GM12878 (cell line): Measurements from ENCODE around the gene KIDINS220. TPM values are rescaled to one million over a fixed set of nuclear protein-coding genes. Genes with fewer than 3 reads are reported as not detected.

Experiments used
- ATAC-seq: fragments of 200-7000 bp; cut with Tn5 transposase; 3 replicates; pipeline ENCODE4 v1.9.1; 2020; ENCODE audit warnings: mild to moderate bottlenecking, moderate library complexity
- BruUV-seq: library from RNA; stranded (reverse); fragments of 400-500 nt; replicated peaks from 2 replicates; lab custom pipeline; 2021; lab: Mats Ljungman, UMichigan
- CTCF ChIA-PET: fragments of 300-600 bp; sonication (Branson Sonifier 250); formaldehyde crosslinking; extraction: SDS; loops from one replicate; lab custom pipeline; 2021; ENCODE audit warnings: inconsistent platforms; lab: Yijun Ruan, JAX
- POLR2A ChIA-PET: fragments of 350-600 bp; formaldehyde crosslinking; extraction: SDS; loops from one replicate; lab custom pipeline; 2021; ENCODE audit warnings: inconsistent platforms; lab: Charles Lee
- RAD21 ChIA-PET: fragments of 300-600 bp; sonication (Branson Sonifier 250); formaldehyde crosslinking; loops from one replicate; lab custom pipeline; 2023; ENCODE audit warnings: antibody characterized with exemption; ENCODE audit not compliant: unreplicated experiment; lab: Charles Lee
- SMC1A ChIA-PET: fragments of 300-600 bp; sonication (Branson Sonifier 250); formaldehyde crosslinking; loops from one replicate; lab custom pipeline; 2023; ENCODE audit not compliant: unreplicated experiment, uncharacterized antibody; lab: Charles Lee
- DNase-seq: peaks from one replicate; pipeline ENCODE4 v3.0.0-alpha.2; 2011; ENCODE audit warnings: low read depth, low spot score
- FAIRE-seq: peaks from 3 replicates; lab custom pipeline; 2011; peaks lifted over from hg19 to GRCh38; lab: Jason Lieb, UNC
- H2AFZ ChIP-seq: 2 replicates; pipeline ENCODE4 v1.6.0; 2011; ENCODE audit warnings: low read depth, low read length, control low read depth; ENCODE audit not compliant: control insufficient read depth
- H3K27ac ChIP-seq: 2 replicates; pipeline ENCODE4 v1.5.1; 2011; ENCODE audit warnings: control low read depth; ENCODE audit not compliant: control insufficient read depth, insufficient read depth
- H3K27me3 ChIP-seq, 2 experiments: replicated peaks in 1 of 2; 2 replicates each; pipeline versions ENCODE4 v1.6.0 to v1.6.1; 2011; ENCODE audit warnings: low read length in 1 of 2; ENCODE audit not compliant: control insufficient read depth in 2 of 2, insufficient read depth in 2 of 2
- H3K36me3 ChIP-seq, 2 experiments: 2 replicates each; pipeline ENCODE4 v1.5.1; 2011; ENCODE audit warnings: low read length in 1 of 2; ENCODE audit not compliant: control insufficient read depth in 2 of 2, insufficient read depth in 2 of 2
- H3K4me1 ChIP-seq: 2 replicates; pipeline ENCODE4 v1.6.1; 2011; ENCODE audit warnings: mild to moderate bottlenecking, low read length, moderate library complexity, mixed read lengths; ENCODE audit not compliant: control insufficient read depth, insufficient read depth
- H3K4me2 ChIP-seq: 2 replicates; pipeline ENCODE4 v1.6.0; 2011; ENCODE audit warnings: control low read depth; ENCODE audit not compliant: control insufficient read depth, insufficient read depth
- H3K4me3 ChIP-seq: fragments of 200-600 bp; sonication (generic); 2 replicates; pipeline ENCODE4 v1.5.1; 2016
- H3K79me2 ChIP-seq: 2 replicates; pipeline ENCODE4 v1.6.0; 2011; ENCODE audit warnings: low read length; ENCODE audit not compliant: control insufficient read depth, insufficient read depth
- H3K9ac ChIP-seq: 2 replicates; pipeline ENCODE4 v1.8.0; 2011; ENCODE audit warnings: low read length, control low read depth, mixed read lengths; ENCODE audit not compliant: control insufficient read depth, insufficient read depth
- H3K9me3 ChIP-seq: replicated peaks from 3 replicates; pipeline ENCODE4 v1.5.1; 2011; ENCODE audit warnings: mild to moderate bottlenecking, low read length; ENCODE audit not compliant: control insufficient read depth, insufficient read depth
- H4K20me1 ChIP-seq: 2 replicates; pipeline ENCODE4 v1.6.0; 2011; ENCODE audit not compliant: control insufficient read depth, insufficient read depth
- BHLHE40 ChIP-seq, 2 experiments: fragments of 450-650 bp in 1 of 2; IDR thresholded peaks; 2 replicates each; pipeline ENCODE4 v1.6.1; 2011 to 2017; ENCODE audit warnings: low read depth in 2 of 2, borderline replicate concordance in 1 of 2, improper control_type of control experiment in 1 of 2, low read length in 1 of 2, mild to moderate bottlenecking in 1 of 2
- CEBPB ChIP-seq, 2 experiments: fragments of 150-350 bp in 1 of 2; IDR thresholded peaks; 2 replicates each; pipeline ENCODE4 v1.6.1; 2012 to 2014; ENCODE audit warnings: low read depth in 2 of 2, low read length in 2 of 2, borderline replicate concordance in 1 of 2, inconsistent platforms in 1 of 2
- FOS ChIP-seq: IDR thresholded peaks from 3 replicates; pipeline ENCODE4 v1.6.1; 2011; ENCODE audit warnings: borderline replicate concordance; ENCODE audit not compliant: insufficient read length; ENCODE audit errors: extremely low read depth
- IKZF2 ChIP-seq, 2 experiments: fragments of 450-650 bp; IDR thresholded peaks; 2 replicates each; pipeline ENCODE4 v1.6.1; 2017; ENCODE audit warnings: mild to moderate bottlenecking in 2 of 2, moderate library complexity in 2 of 2
- LARP7 ChIP-seq: fragments of 450-650 bp; IDR thresholded peaks from 2 replicates; pipeline ENCODE4 v1.6.1; 2017; ENCODE audit warnings: mild to moderate bottlenecking
- MYC ChIP-seq: IDR thresholded peaks from 2 replicates; pipeline ENCODE4 v1.6.1; 2011; ENCODE audit warnings: mild to moderate bottlenecking, low read length, moderate library complexity, inconsistent platforms; ENCODE audit not compliant: insufficient read depth, insufficient replicate concordance, insufficient read length, severe bottlenecking
- PML ChIP-seq: IDR thresholded peaks from 2 replicates; pipeline ENCODE4 v1.6.1; 2012; ENCODE audit warnings: low read length, inconsistent platforms
- RFX5 ChIP-seq: IDR thresholded peaks from 2 replicates; pipeline ENCODE4 v1.6.1; 2011; ENCODE audit warnings: low read depth, low read length, improper control_type of control experiment
- SPI1 ChIP-seq: IDR thresholded peaks from 2 replicates; pipeline ENCODE4 v1.6.1; 2011; ENCODE audit warnings: low read depth, mild to moderate bottlenecking, low read length, moderate library complexity, borderline replicate concordance; ENCODE audit not compliant: insufficient read depth
- SUZ12 ChIP-seq: fragments of 200-600 bp; sonication (generic); IDR thresholded peaks from one replicate; pipeline ENCODE4 v1.6.1; 2018; ENCODE audit warnings: antibody characterized with exemption, mild to moderate bottlenecking; ENCODE audit not compliant: unreplicated experiment
- TCF12 ChIP-seq: IDR thresholded peaks from 2 replicates; pipeline ENCODE4 v1.6.1; 2011; ENCODE audit warnings: low read depth, mild to moderate bottlenecking, low read length
- YY1 ChIP-seq: IDR thresholded peaks from 2 replicates; pipeline ENCODE4 v1.6.1; 2011; ENCODE audit warnings: low read depth, mild to moderate bottlenecking, low read length
- WGBS: methylation state at CpG from one replicate; pipeline ENCODE4 v1.1.6; 2016; ENCODE audit warnings: low lambda C conversion rate; ENCODE audit not compliant: insufficient replicate concordance, insufficient coverage; ENCODE audit errors: missing lambda C conversion rate; 5-methylcytosine and 5-hydroxymethylcytosine counted together
- in situ Hi-C: fragments of 300-500 bp; cut with MboI; formaldehyde crosslinking; loops from 9 replicates; pipeline ENCODE4 v1.14.3; 2018; ENCODE audit warnings: mixed read lengths
- intact Hi-C: fragments of 100-400 bp; cut with micrococcal nuclease; formaldehyde crosslinking; loops from one replicate; pipeline ENCODE4 v1.14.2; 2022; ENCODE audit not compliant: unreplicated experiment
- polyA plus RNA-seq, 11 experiments: library from polyadenylated mRNA; depleted of rRNA in 4 of 11; unstranded in 6 of 11; stranded (reverse) in 5 of 11; fragments of >200 nt; fragmentation: Nextera tagmentation in 4 of 11; fragmentation: Illumina TruSeq in 1 of 11; extraction: Ambion mirVana in 4 of 11; extraction: Trizol in 1 of 11; gene quantifications; 1 replicate in 1 of 11; 2 replicates in 10 of 11; pipeline versions ENCODE4 v1.2.1 to v1.2.3, GENCODE V29; 2011 to 2016; ENCODE audit warnings: inconsistent platforms in 2 of 11, missing spikeins in 2 of 11, low read depth in 1 of 11
- total RNA-seq, 4 experiments: library from RNA; depleted of rRNA in 3 of 4; stranded (reverse); fragments of >200 nt in 3 of 4; fragmentation: Illumina TruSeq in 1 of 4; extraction: Trizol in 1 of 4; gene quantifications; 2 replicates each; pipeline versions ENCODE4 v1.2.1 to v1.2.3, GENCODE V29; 2013 to 2021
- TF ChIP-seq, protein P1 (sequence below): fragments of 450-650 bp; IDR thresholded peaks from 2 replicates; pipeline ENCODE4 v1.6.1; 2017; ENCODE audit warnings: mild to moderate bottlenecking, moderate library complexity

Gene KIDINS220
- total and polyA plus RNA-seq, 10 of the 15 experiments (the other 5 are each of a cell fraction or from before 2014, with no cell fraction given): 6.0 to 31.2 (median 16.0) TPM

DNA sequence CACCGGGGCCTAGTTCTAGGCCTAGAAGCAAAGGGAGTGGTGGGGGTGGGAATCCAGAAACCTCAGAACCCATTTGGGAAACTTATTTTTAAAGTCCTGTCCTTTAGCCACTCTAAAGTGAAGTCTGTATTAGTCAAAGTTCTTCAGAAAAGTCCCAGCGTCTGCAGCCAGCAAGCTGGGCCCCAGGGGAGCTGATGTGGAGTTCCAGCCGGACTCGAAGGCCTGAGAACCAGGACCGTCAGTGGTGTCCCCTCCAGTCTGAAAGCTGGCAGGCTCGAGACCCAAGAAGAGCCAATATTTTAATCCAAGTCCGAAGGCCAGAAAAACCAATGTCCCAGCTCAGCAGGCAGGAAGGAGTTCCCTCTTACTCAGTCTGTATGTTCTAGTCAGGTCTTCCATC, 123.1 kb downstream of the KIDINS220 start:
- in situ Hi-C loops: no loop called here
- 13% methylated on average over 7 of the region's 7 CpGs for WGBS

DNA sequence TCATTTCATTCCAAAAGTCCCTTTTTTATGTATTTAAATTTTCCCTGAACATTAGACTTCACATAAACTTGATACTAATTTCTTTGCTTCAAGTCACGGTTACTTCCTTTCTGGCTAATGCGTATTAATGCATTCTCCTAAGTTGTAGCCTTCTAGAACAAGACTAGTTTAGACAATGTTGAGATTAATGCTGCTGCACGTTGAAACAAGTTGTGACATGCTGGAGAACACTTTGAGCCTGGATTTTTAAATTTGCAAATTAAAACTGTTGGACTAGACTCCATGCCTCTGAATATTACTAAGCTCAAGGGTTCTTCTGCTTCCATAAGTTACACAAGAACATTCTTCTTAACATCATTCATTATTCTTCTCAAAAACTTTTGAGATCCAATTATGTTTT, 126.5 kb downstream of the KIDINS220 start:
- 61% methylated on average over 3 of the region's 3 CpGs for WGBS
- no peak for ATAC-seq

More for the DNA sequence above, 123.1 kb downstream of the KIDINS220 start:
- H3K27me3 ChIP-seq: no peaks in the 10 kb centered on the region
- DNase-seq (no peak), FAIRE-seq (no peak), ATAC-seq (no peak)
- POLR2A ChIA-PET: no interaction called here
- H3K4me2 ChIP-seq: no peak overlapping the region
- intact Hi-C loops: no loop called here
- H3K4me3 ChIP-seq: no peak overlapping the region
- CTCF ChIA-PET: no interaction called here
- SMC1A ChIA-PET: no interaction called here
- no peaks in the 10 kb centered on the region for H4K20me1 ChIP-seq
- no peaks in the 10 kb centered on the region for H3K36me3 ChIP-seq
- H3K9ac ChIP-seq: no peak overlapping the region
- H3K79me2 ChIP-seq: no peaks in the 10 kb centered on the region
- H3K4me1 ChIP-seq: no peaks in the 10 kb centered on the region
- TF ChIP-seq CEBPB (IDR thresholded peaks at IDR 0.05; ENCODE audit: borderline replicate concordance in 1 of 2, low read depth in 2 of 2, low read length in 2 of 2) (no peak), SUZ12 (no peak)
- H3K9me3 ChIP-seq: peaks cover 2% of the 10 kb centered on the region; the same call in 2 of the 3 replicates
- H2AFZ ChIP-seq: no peak overlapping the region
- no peak overlapping the region for H3K27ac ChIP-seq
- BruUV-seq: no TSS peak
- RAD21 ChIA-PET: no interaction called here

More for the DNA sequence above, 126.5 kb downstream of the KIDINS220 start:
- no peak overlapping the region for H3K4me2 ChIP-seq
- TF ChIP-seq, protein P1, sequence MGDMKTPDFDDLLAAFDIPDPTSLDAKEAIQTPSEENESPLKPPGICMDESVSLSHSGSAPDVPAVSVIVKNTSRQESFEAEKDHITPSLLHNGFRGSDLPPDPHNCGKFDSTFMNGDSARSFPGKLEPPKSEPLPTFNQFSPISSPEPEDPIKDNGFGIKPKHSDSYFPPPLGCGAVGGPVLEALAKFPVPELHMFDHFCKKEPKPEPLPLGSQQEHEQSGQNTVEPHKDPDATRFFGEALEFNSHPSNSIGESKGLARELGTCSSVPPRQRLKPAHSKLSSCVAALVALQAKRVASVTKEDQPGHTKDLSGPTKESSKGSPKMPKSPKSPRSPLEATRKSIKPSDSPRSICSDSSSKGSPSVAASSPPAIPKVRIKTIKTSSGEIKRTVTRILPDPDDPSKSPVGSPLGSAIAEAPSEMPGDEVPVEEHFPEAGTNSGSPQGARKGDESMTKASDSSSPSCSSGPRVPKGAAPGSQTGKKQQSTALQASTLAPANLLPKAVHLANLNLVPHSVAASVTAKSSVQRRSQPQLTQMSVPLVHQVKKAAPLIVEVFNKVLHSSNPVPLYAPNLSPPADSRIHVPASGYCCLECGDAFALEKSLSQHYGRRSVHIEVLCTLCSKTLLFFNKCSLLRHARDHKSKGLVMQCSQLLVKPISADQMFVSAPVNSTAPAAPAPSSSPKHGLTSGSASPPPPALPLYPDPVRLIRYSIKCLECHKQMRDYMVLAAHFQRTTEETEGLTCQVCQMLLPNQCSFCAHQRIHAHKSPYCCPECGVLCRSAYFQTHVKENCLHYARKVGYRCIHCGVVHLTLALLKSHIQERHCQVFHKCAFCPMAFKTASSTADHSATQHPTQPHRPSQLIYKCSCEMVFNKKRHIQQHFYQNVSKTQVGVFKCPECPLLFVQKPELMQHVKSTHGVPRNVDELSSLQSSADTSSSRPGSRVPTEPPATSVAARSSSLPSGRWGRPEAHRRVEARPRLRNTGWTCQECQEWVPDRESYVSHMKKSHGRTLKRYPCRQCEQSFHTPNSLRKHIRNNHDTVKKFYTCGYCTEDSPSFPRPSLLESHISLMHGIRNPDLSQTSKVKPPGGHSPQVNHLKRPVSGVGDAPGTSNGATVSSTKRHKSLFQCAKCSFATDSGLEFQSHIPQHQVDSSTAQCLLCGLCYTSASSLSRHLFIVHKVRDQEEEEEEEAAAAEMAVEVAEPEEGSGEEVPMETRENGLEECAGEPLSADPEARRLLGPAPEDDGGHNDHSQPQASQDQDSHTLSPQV: no peak
- TF ChIP-seq SPI1 (no peak), TCF12 (no peak), FOS (no peak), YY1 (no peak), BHLHE40 (IDR thresholded peaks at IDR 0.05; ENCODE audit: borderline replicate concordance in 1 of 2, low read depth in 2 of 2, low read length in 1 of 2) (no peak), IKZF2 (IDR thresholded peaks at IDR 0.05) (no peak), MYC (no peak), RFX5 (no peak), LARP7 (no peak), PML (no peak)
- TF ChIP-seq, all 136 proteins: peak for 0
- POLR2A ChIA-PET: no interaction called here
- Histone ChIP-seq H4K20me1 (no peaks in the 10 kb centered on the region), H3K4me1 (no peaks in the 10 kb centered on the region), H3K4me3 (no peak overlapping the region), H3K9ac (no peak overlapping the region), H3K36me3 (no peaks in the 10 kb centered on the region), H3K27ac (no peak overlapping the region), H2AFZ (no peak overlapping the region), H3K9me3 (peaks cover 2% of the 10 kb centered on the region; the same call in 2 of the 3 replicates), H3K27me3 (no peaks in the 10 kb centered on the region), H3K79me2 (no peaks in the 10 kb centered on the region)
- CTCF ChIA-PET: no interaction called here
- in situ Hi-C loops (no loop called here), intact Hi-C loops (no loop called here)
- RAD21 ChIA-PET: interaction anchor here (0.7 kb wide), 1 partner anchor 48 kb away, joined by 3 read pairs; no protein-coding TSS in a partner anchor
- DNase-seq (no peak), FAIRE-seq (no peak)
- SMC1A ChIA-PET: interaction anchor here (1.0 to 1.1 kb wide), 3 partner anchors 34 to 1547 kb away, joined by 3 to 5 read pairs (median 3); no protein-coding TSS in a partner anchor
- BruUV-seq: no TSS peak
